ENCODE data around the gene IL1F10. TPM values are rescaled to one million over a fixed set of nuclear protein-coding genes. Genes with fewer than 3 reads are reported as not detected.

The IL1F10 gene
- total and polyA plus RNA-seq, 4 donors, result not detected

- H3K27me3 ChIP-seq (ENCODE audit: control insufficient read depth in 4 of 4, insufficient read depth in 4 of 4, low read length in 3 of 4), result peaks cover 0 to 2% (median 0%) of the 10 kb centered on the region in 4 donors
- no peak overlapping the region for H3K4me3 ChIP-seq (ENCODE audit: low read depth in 1 of 3, low read length in 3 of 3)
- H3K9me3 ChIP-seq (ENCODE audit: control insufficient read depth in 4 of 4, low read length in 3 of 4), result no peaks in the 10 kb centered on the region
- 62% methylated on average over 2 of the region's 2 CpGs for WGBS
- H3K9ac ChIP-seq (ENCODE audit: low read depth in 1 of 2, low read length in 2 of 2), result no peak overlapping the region
- TF ChIP-seq HNF4G (IDR thresholded peaks at IDR 0.05) (no peak), RAD21 (IDR thresholded peaks at IDR 0.05) (no peak), JUND (IDR thresholded peaks at IDR 0.05) (no peak), TAF1 (conservative IDR thresholded peaks at IDR 0.05) (no peak)
- H3K4me1 ChIP-seq (ENCODE audit: control insufficient read depth in 4 of 4, insufficient read depth in 4 of 4, low read length in 3 of 4), result no peaks in the 10 kb centered on the region
- H3K27ac ChIP-seq (ENCODE audit: low read depth in 1 of 2, low read length in 2 of 2), result no peak overlapping the region
- H3K36me3 ChIP-seq (ENCODE audit: control insufficient read depth in 4 of 4, insufficient read depth in 3 of 4, low read depth in 1 of 4, low read length in 3 of 4), result no peaks in the 10 kb centered on the region
- no peak for DNase-seq (ENCODE audit: low spot score)
Observed at GRCh38 chr2:113025737-113026136, 42.0 kb upstream of the IL1F10 start.

- Histone ChIP-seq H3K4me3 (ENCODE audit: low read depth in 1 of 3, low read length in 3 of 3) (no peak overlapping the region), H3K27ac (ENCODE audit: low read depth in 1 of 2, low read length in 2 of 2) (no peak overlapping the region), H3K36me3 (ENCODE audit: control insufficient read depth in 4 of 4, insufficient read depth in 3 of 4, low read depth in 1 of 4, low read length in 3 of 4) (no peaks in the 10 kb centered on the region), H3K9me3 (ENCODE audit: control insufficient read depth in 4 of 4, low read length in 3 of 4) (no peaks in the 10 kb centered on the region), H3K27me3 (ENCODE audit: control insufficient read depth in 4 of 4, insufficient read depth in 4 of 4, low read length in 3 of 4) (peaks cover 0 to 2% (median 0%) of the 10 kb centered on the region in 4 donors), H3K9ac (ENCODE audit: low read depth in 1 of 2, low read length in 2 of 2) (no peak overlapping the region), H3K4me1 (ENCODE audit: control insufficient read depth in 4 of 4, insufficient read depth in 4 of 4, low read length in 3 of 4) (no peaks in the 10 kb centered on the region)
- TF ChIP-seq SP1 (IDR thresholded peaks at IDR 0.05) (no peak), ZBTB33 (IDR thresholded peaks at IDR 0.05) (no peak), GABPA (IDR thresholded peaks at IDR 0.05 in 1 of 2, conservative IDR thresholded peaks at IDR 0.05 in 1 of 2) (no peak)
- DNase-seq (ENCODE audit: low spot score), result no peak
- WGBS, result 88% methylated on average over 2 of the region's 2 CpGs
Observed at GRCh38 chr2:113027691-113028090, 40.1 kb upstream of the IL1F10 start.

GRCh38 chr2:113028112-113028511, 39.7 kb upstream of the IL1F10 start:
- Histone ChIP-seq H3K4me1 (ENCODE audit: control insufficient read depth in 4 of 4, insufficient read depth in 4 of 4, low read length in 3 of 4) (no peaks in the 10 kb centered on the region), H3K36me3 (ENCODE audit: control insufficient read depth in 4 of 4, insufficient read depth in 3 of 4, low read depth in 1 of 4, low read length in 3 of 4) (no peaks in the 10 kb centered on the region), H3K27ac (ENCODE audit: low read depth in 1 of 2, low read length in 2 of 2) (no peak overlapping the region), H3K9ac (ENCODE audit: low read depth in 1 of 2, low read length in 2 of 2) (no peak overlapping the region), H3K27me3 (ENCODE audit: control insufficient read depth in 4 of 4, insufficient read depth in 4 of 4, low read length in 3 of 4) (peaks cover 0 to 2% (median 0%) of the 10 kb centered on the region in 4 donors), H3K4me3 (ENCODE audit: low read depth in 1 of 3, low read length in 3 of 3) (no peak overlapping the region), H3K9me3 (ENCODE audit: control insufficient read depth in 4 of 4, low read length in 3 of 4) (no peaks in the 10 kb centered on the region)
- 12% methylated on average over 1 of the region's 1 CpG for WGBS
- TF ChIP-seq NR2F2 (IDR thresholded peaks at IDR 0.05) (no peak), FOXA1 (IDR thresholded peaks at IDR 0.05) (no peak), REST (IDR thresholded peaks at IDR 0.05) (no peak), RAD21 (IDR thresholded peaks at IDR 0.05) (no peak), RXRA (IDR thresholded peaks at IDR 0.05) (no peak), CTCF (IDR thresholded peaks at IDR 0.05; ENCODE audit: low read depth, low read length, missing input control) (no peak), HNF4G (IDR thresholded peaks at IDR 0.05) (no peak), ATF3 (IDR thresholded peaks at IDR 0.05) (no peak), TAF1 (conservative IDR thresholded peaks at IDR 0.05) (no peak), YY1 (IDR thresholded peaks at IDR 0.05) (no peak), ZBTB33 (IDR thresholded peaks at IDR 0.05) (no peak), SP1 (IDR thresholded peaks at IDR 0.05) (no peak)
- no peak for DNase-seq (ENCODE audit: low spot score)

All from liver (tissue), 9 donors.